ENCODE data around the gene KRTAP10-9. TPM values are rescaled to one million over a fixed set of nuclear protein-coding genes. Genes with fewer than 3 reads are reported as not detected.
A peak's percentile ranks its signal among the peaks of the same experiment; 100 is the strongest.

KRTAP10-9 gene
- total and polyA plus RNA-seq, 2 of the 8 experiments (the other 6 are each of a cell fraction or from before 2014, with no cell fraction given) = not detected

- no peak overlapping the region for H4K91ac ChIP-seq (replicated peaks; ENCODE audit: insufficient read length, low read length)
- H2BK15ac ChIP-seq (ENCODE audit: low read length) = no peak overlapping the region
- H2BK12ac ChIP-seq (ENCODE audit: low read depth, low read length) = no peak overlapping the region
- no peak overlapping the region for H3K18ac ChIP-seq (ENCODE audit: extremely low read depth, low read length)
- H3K4ac ChIP-seq (replicated peaks; ENCODE audit: insufficient read length, low read depth, low read length) = no peak overlapping the region
- no peak overlapping the region for H4K5ac ChIP-seq (ENCODE audit: insufficient read length, low read depth, low read length)
- H3K4me2 ChIP-seq (ENCODE audit: insufficient read depth in 1 of 2, low read depth in 2 of 2, low read length in 2 of 2) = no peak overlapping the region
- no peak for DNase-seq (ENCODE audit: low read depth in 1 of 2, low spot score in 2 of 2)
- WGBS, 2 experiments (ENCODE audit: extremely low coverage in 1 of 2, insufficient coverage in 1 of 2, insufficient read length in 1 of 2, insufficient replicate concordance in 2 of 2, low coverage in 1 of 2, low lambda C conversion rate in 2 of 2, missing lambda C conversion rate in 1 of 2) = 79% methylated on average over 14 of the region's 14 CpGs; no CpG with 5 or more reads in 1 of the 2 experiments
- H2AFZ ChIP-seq (ENCODE audit: low read length) = no peak overlapping the region
- TF ChIP-seq RAD21 (IDR thresholded peaks at IDR 0.05 in 1 of 2, conservative IDR thresholded peaks at IDR 0.05 in 1 of 2; ENCODE audit: low read depth in 2 of 2, low read length in 2 of 2) = no peak
- peak; percentile 56; the same call in 1 of the 2 replicates for TF ChIP-seq SP1 (IDR thresholded peaks at IDR 0.05; ENCODE audit: low read depth, low read length)
- peak; percentile 90 for TF ChIP-seq MAX (IDR thresholded peaks at IDR 0.05)
- no peak for TF ChIP-seq KDM5A (IDR thresholded peaks at IDR 0.05; ENCODE audit: low read length)
- peak; percentile 96 for TF ChIP-seq E2F6 (IDR thresholded peaks at IDR 0.05)
- POLR2A ChIA-PET (ENCODE audit: partially characterized antibody) = no interaction called here
- no peak overlapping the region for H3K4me3 ChIP-seq (ENCODE audit: extremely low read depth in 1 of 4, insufficient read depth in 2 of 4, low read depth in 3 of 4, low read length in 4 of 4)
- no peaks in the 10 kb centered on the region for H3K79me2 ChIP-seq (ENCODE audit: control insufficient read depth in 1 of 2, insufficient read depth in 2 of 2, low read length in 2 of 2)
- peaks cover 0 to 2% (median 0%) of the 10 kb centered on the region in 4 experiments; a peak in 1 of 7 replicates for H3K27me3 ChIP-seq (replicated peaks in 1 of 4; ENCODE audit: control insufficient read depth in 3 of 4, extremely low read depth in 1 of 4, insufficient read depth in 3 of 4, low read length in 3 of 4)
- H4K20me1 ChIP-seq (replicated peaks in 1 of 2; ENCODE audit: control insufficient read depth in 1 of 2, insufficient read depth in 2 of 2, low read length in 2 of 2) = no peaks in the 10 kb centered on the region
- H3K23ac ChIP-seq (ENCODE audit: insufficient read length) = no peak overlapping the region
- H3K56ac ChIP-seq (replicated peaks; ENCODE audit: insufficient read length, low read depth, low read length) = no peak overlapping the region
- no peak overlapping the region for H4K8ac ChIP-seq (ENCODE audit: extremely low read depth, insufficient read depth, low read length)
- no peaks in the 10 kb centered on the region; the same call in 1 of the 2 replicates for H3K79me1 ChIP-seq (ENCODE audit: low read depth, low read length)
- no peak overlapping the region for H3K27ac ChIP-seq (ENCODE audit: low read depth, low read length)
- no peak overlapping the region for H2BK20ac ChIP-seq (ENCODE audit: low read length)
- no peak overlapping the region for H2AK5ac ChIP-seq (ENCODE audit: low read depth, low read length)
- CTCF ChIA-PET (ENCODE audit: partially characterized antibody) = interaction anchor here (1.0 kb wide), 1 partner anchor 34 kb away, joined by 3 read pairs; no protein-coding TSS in a partner anchor
- no peaks in the 10 kb centered on the region; a peak in 1 of 7 replicates for H3K4me1 ChIP-seq (replicated peaks in 1 of 4; ENCODE audit: control insufficient read depth in 3 of 4, insufficient read depth in 4 of 4, low read length in 3 of 4)
- H3K36me3 ChIP-seq (ENCODE audit: control insufficient read depth in 2 of 4, insufficient read depth in 4 of 4, low read length in 3 of 4) = no peaks in the 10 kb centered on the region
- no peak overlapping the region for H2BK5ac ChIP-seq (ENCODE audit: low read depth, low read length)
- no peak for FAIRE-seq
- H3K23me2 ChIP-seq (ENCODE audit: low read depth, low read length) = no peaks in the 10 kb centered on the region
- H3K14ac ChIP-seq (ENCODE audit: insufficient read length) = no peak overlapping the region
- H3K9me3 ChIP-seq (ENCODE audit: insufficient read depth in 2 of 2, low read depth in 1 of 2, low read length in 1 of 2) = peaks cover 0 to 4% of the 10 kb centered on the region in 2 experiments; a peak in 2 of 4 replicates
- H3K9ac ChIP-seq (replicated peaks in 1 of 4; ENCODE audit: extremely low read depth in 1 of 4, low read depth in 3 of 4, low read length in 3 of 4) = no peak overlapping the region
- H2BK120ac ChIP-seq (replicated peaks; ENCODE audit: low read depth, low read length) = no peak overlapping the region
Measured at GRCh38 chr21:44653123-44653522, 26.2 kb downstream of the KRTAP10-9 start.

All from H1 (cell line).